HCEC 1CT (cell line): ENCODE measurements around the gene HOOK1.
"Not testable (repeated sequence)": the region's sequence is repeated elsewhere in the genome, so short reads cannot be mapped to it uniquely, and the experiment has no call there.

Experiments used
- DNase-seq: peaks from one replicate; pipeline ENCODE4 v3.0.0-alpha.2; 2017

The HOOK1 gene

DNA sequence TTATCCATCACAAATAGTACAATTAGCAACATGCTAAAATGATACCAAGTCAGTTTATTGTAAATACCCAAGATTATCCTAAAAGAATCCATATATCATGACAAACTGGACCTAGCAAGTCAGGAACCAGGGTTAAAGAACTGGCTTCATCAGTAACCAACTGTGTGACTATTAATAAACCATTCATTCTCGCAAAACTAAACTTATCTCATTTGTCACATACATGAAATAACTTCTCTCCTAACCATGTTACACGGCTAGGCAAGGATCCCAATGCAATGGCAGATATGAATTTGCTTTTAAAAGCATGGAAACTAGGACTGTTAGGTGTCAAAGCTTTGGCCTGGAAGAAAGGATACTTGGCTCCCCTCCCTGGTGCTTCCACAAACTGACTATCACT lies 82.4 kb downstream of the HOOK1 start:
- DNase-seq, result no peak

DNA sequence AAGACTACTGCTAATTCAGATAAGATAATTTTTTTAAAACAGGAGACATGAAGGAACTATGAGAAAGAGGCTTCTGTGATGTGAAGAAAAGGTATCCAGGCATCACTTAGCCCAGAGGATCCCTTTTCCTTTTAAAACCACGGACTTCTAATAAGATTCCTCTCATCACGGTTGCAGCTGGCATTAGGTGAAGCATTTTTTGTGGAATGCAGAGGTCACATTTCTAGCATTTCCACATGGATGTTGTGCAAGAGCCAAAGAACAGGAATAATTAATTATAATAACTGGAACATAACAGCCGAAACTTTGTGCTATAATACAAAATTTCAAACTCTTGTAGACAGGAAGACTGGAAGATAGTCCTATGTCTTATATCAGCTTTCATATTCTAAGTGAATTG lies 84.2 kb downstream of the HOOK1 start:
- DNase-seq, result no peak

DNA sequence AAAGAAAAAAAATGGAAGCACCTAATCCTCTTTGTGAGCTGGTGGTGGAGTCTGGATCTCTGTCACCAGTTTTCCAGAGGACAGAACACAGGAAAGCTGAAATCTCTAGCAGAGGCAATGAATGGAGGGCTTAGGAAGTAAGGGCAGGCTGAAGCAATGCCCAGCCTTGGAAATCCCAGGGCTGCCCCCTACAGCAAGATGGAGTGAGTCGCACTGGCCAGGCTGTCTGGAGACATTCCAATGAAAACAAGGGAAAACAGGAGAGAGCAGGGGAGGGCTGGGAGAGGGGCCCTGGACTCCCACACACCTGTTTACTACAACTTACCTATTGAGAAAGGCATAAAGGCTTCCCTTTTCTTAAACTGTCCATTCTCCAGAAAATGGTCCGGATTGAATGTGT lies 85.9 kb downstream of the HOOK1 start:
- no peak for DNase-seq

DNA sequence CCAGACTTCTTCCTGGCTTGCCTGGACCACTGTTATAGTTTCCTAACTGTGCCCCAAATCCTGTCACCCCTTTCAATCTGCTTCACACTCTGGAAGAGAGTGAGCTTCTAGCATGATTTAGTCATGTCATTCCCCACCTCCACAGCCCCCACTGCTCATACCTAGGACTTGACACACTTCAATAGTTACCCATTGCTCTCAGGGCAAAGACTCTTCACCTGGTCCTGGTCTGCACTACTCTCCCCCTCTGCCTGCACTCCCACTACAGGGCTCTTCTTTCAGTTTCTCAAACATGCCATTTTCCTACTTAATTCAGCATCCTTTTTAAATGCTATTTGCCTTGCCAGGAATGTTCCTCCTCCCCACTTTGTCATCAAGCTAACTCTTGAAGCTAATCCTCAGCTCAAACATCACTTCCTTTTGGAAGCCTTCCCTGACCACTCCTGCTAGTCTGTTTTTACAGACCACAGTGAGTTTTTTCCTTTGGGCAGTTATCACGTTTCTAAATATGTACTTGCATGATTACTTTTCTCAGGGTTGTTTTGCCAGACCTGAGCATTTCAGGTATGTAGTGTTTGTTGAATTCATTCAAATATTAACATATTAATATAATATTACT lies 87.1 kb downstream of the HOOK1 start:
- DNase-seq, result no peak

DNA sequence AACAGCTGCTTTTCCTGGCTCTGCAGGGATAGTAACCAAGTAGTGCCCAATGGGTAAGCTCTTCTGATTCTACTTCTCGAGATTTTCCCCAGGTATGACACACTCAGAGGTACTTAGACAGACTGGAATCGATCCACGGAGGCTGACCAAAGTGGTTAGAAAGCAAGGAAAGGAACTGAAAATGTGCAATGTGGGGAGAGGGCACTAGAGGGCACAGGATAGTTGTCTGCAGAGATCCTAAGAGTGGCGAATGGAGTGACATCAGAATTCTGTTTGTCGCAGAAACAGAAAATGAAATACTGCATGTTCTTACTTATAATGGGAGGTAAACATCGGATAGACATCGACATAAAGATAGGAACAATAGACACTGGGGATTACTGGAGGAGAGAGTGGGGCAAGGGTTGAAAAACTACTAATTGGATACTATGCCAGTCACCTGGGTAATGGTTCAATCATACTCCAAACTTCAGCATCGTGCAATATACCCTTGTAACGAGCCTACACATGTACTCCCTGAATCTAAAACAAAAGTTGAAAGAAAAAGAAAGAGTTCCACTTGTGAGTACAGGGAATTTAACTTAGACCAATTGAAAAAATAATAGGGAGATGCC lies 88.5 kb downstream of the HOOK1 start:
- no peak for DNase-seq

DNA sequence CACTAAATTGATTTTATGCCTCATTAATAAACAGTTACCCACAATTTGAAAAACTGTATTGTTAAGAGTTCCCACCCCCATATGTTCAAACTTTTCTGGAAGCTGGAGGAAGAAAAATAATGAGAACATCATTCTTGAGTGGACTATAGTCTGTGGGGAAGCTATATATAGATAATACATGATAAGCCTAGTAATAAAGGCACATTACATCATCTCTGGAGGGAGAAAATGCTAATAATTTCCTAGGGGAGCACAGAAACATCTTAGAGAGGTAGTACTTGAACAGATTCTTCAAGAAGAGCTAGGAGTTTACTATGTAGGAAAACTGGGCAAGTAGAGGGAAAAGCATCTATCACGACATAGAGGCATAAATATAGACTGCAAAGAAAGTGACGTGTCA lies 92.2 kb downstream of the HOOK1 start:
- DNase-seq, result no peak

DNA sequence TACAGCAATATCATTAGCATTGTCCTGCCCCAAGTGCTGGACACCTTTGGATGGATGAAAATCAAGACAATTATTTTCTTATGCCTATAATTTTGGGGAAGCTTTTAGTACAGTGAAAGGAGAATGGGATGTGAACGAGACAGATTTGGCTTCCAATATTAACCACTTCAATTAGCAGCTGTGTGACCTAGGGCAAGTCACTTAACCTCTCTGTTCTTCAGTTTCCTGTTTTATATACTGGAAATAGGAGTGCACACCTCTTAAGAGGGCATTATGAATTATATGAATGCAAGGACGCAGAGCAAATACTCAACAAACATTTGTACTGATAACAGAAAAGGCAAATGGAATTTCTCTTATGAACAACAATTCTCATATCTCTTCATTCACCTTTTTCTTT lies 93.3 kb downstream of the HOOK1 start:
- no peak for DNase-seq

DNA sequence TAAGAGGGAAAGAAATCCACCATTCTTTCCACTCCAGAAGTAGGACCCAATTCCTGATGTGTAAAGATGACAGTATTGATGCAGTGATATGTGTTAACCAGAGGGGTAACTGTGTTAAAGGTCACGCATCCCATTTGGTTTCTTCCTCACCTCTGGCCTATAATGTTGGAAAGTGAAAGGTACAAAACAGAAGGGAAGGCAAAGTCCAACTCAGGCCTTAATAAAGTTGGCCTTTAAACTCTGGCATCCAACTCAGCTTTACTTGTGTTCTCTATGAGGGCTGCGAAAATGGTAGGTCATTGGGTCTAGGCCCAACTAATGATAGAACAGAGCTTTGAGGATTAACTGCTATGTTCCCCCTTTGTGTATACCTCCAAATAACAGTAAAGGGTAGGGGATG lies 93.9 kb downstream of the HOOK1 start:
- DNase-seq, result no peak

DNA sequence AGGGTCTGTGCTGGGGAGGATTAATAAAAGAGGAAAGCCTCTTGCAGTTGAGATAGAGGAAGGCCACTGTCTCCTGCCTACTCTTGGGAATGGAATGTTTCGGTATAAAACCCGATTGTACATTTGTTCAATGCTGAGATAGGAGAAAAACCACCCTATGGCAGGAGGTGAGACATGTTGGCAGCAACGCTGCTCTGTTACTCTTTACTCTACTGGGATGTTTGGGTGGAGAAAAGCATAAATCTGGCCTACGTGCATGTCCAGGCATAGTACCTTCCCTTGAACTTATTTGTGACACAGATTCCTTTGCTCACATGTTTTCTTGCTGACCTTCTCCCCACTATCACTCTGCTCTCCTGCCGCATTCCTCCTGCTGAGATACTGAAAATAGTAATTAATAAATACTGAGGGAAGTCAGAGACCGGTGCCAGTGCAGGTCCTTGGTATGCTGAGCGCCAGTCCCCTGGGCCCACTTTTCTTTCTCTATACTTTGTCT lies 100.1 kb downstream of the HOOK1 start:
- DNase-seq, result not testable (repeated sequence)

DNA sequence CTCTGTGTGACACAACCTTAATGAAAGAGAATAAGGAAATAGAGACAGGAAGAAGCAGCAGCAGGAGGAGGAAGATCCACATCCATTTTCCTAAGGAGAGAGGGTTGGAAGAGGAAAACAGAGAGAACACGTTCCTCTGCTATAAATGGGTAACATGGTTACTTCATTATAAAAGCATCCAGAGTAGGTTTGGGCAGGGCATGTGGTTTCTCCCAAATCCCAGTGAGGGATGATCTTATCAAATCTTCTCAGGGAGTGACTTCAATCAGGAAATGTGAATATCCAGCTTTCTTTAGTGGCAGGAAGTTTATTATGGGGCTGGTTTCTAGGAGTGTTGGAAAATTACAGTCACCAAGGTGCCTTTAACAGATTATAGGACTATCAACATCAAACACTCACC lies 100.8 kb downstream of the HOOK1 start:
- DNase-seq, result no peak

DNA sequence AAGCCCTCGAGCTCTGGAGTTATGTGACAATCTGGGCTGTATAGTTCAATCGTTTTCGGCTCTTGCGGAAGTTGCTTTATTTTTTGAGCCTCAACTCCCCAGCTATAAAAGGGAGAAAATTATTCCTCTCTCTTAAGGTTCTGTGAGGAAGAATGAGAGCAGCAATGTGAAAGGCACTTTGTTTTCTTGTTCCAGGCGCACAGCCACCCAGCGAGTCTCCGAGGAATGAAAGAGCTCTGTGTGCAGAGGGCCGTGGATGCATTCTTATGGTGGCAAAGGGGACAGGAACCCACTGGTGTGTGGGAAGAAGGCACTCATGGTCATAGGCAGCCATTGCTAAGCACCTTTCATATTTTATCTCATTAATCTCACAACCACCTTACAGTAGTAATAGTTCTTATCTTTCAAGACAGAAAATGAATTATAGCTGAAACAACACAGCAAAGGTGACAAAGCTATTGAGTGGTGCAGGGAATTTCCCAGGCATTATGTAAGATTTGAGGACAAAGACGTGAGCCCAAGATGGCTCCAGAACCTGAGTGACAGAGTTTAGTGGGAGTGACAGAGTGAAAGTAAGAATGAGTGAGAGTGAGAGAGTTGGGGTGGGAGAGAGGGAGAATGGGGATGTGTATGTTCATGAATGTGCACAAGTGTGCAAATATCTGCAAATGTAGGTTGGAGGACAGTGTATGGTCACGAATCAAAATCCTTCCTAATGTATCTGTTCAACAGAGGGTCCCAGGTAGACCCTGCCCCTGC lies 102.5 kb downstream of the HOOK1 start:
- DNase-seq, result no peak

DNA sequence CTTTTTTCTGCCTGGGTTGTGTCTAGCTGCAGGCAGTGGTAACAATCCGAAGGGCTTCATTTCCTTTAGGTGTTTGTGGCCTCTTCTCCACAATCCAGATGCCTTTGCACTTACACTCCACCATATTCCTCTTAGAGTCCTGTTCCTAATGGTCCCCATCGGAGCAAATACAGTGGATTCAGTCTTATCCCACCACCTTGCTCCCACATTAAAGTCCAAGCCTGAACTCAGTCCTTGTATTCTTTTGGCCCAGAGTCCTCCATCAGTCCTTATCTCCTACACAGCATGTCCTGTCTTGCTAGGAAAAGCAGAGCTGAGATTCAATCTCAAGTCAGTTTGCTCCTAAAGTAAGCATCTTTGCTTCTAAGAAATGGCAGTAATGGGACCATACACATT lies 103.0 kb downstream of the HOOK1 start:
- no peak for DNase-seq

DNA sequence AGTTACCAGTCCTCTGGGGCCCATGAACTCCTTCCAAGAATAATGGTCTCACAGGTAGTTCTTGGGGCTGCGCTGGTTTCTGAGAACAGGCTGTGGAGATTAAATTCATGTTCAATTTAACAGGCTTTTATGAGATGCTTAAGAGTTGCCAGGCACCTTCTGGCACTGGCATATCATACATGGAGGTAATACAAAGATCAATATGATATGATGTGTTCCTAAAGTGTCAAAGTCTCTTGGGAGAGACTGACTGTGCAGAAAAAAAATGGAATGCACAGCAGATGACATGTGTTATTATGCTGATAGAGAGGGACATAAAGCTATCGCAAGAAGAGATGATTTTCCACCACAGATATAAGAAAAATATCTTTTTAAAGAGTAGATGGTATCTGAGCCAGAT lies 105.0 kb downstream of the HOOK1 start:
- DNase-seq, result no peak

DNA sequence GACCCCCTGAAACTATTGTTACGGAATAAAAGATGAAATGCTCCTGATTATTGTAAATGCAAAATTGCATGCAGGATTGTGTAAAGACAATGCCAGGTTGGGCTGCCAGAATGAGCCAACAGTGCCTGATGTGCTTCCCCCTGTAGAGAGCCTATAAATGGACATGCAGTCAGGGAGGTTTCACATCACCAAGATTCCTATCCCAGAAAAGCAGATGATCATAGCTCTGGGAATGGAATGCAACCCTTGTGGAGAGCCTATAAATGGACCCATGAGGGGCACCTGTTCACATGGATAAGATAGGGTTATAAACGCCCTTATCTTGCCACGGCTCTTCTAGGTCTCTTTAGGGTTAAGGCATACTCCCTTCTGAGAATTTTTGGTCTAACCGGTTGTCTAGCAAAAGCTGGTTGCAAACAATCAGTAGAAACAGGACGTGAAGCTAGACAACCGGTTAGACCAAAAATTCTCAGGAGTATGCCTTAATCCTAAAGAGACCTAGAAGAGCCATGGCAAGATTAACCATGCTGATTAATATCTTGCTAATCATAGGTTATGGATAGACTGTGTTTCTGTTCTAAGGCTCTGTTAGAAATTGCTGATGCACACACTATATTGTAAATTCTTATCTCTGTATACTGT lies 106.6 kb downstream of the HOOK1 start:
- DNase-seq, result not testable (repeated sequence)

DNA sequence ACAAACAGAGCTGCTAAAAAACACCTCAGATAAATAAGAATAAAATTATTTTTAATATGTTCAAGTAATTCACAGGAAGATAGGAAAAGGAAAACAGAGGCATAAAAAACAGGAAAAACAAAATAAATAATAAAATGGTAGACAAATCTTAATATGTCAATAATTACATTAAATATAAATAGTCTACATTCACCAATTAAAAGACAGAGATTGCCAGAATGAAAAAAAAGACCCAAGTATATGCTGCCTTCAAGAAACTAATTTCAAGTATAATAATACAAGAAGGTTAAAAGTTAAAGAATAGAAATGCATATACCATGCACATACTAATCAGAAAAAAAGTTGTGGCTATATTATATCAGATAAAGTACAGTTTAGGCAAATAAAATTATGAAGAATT lies 109.9 kb downstream of the HOOK1 start:
- DNase-seq, result no peak
